Liver (tissue), 9 donors: ENCODE results near the gene SNAP47. TPM values are rescaled to one million over a fixed set of nuclear protein-coding genes. Genes with fewer than 3 reads are reported as not detected.

Experiments used
- DNase-seq: peaks from one replicate; pipeline ENCODE4 v3.0.0-alpha.2; 2017; ENCODE audit warnings: low spot score
- H3K27ac ChIP-seq, 2 donors: one replicate each; pipeline ENCODE4 v1.7.0; 2013; ENCODE audit warnings: inconsistent platforms in 2 of 2, low read length in 2 of 2, control low read depth in 1 of 2, low read depth in 1 of 2, mild to moderate bottlenecking in 1 of 2
- H3K27me3 ChIP-seq, 4 donors: one replicate each; pipeline versions ENCODE4 v1.6.1 to v1.7.0; 2013; ENCODE audit warnings: low read length in 3 of 4, inconsistent platforms in 1 of 4, mild to moderate bottlenecking in 1 of 4, moderate library complexity in 1 of 4; ENCODE audit not compliant: control insufficient read depth in 4 of 4, insufficient read depth in 4 of 4
- H3K36me3 ChIP-seq, 4 donors: one replicate each; pipeline versions ENCODE4 v1.6.1 to v1.7.0; 2013; ENCODE audit warnings: low read length in 3 of 4, mild to moderate bottlenecking in 3 of 4, low read depth in 1 of 4, moderate library complexity in 1 of 4; ENCODE audit not compliant: control insufficient read depth in 4 of 4, insufficient read depth in 3 of 4
- H3K4me1 ChIP-seq, 4 donors: one replicate each; pipeline versions ENCODE4 v1.6.1 to v1.7.0; 2013; ENCODE audit warnings: low read length in 3 of 4, mild to moderate bottlenecking in 3 of 4, moderate library complexity in 1 of 4; ENCODE audit not compliant: control insufficient read depth in 4 of 4, insufficient read depth in 4 of 4
- H3K4me3 ChIP-seq, 3 donors: one replicate each; pipeline versions ENCODE4 v1.6.1 to v1.7.0; 2013; ENCODE audit warnings: low read length in 3 of 3, control low read depth in 1 of 3, low read depth in 1 of 3, mild to moderate bottlenecking in 1 of 3
- H3K9ac ChIP-seq, 2 donors: one replicate each; pipeline ENCODE4 v1.7.0; 2013; ENCODE audit warnings: low read length in 2 of 2, mild to moderate bottlenecking in 2 of 2, moderate library complexity in 2 of 2, control low read depth in 1 of 2, low read depth in 1 of 2
- H3K9me3 ChIP-seq, 4 donors: one replicate each; pipeline versions ENCODE4 v1.6.1 to v1.7.0; 2013; ENCODE audit warnings: low read length in 3 of 4; ENCODE audit not compliant: control insufficient read depth in 4 of 4
- EGR1 ChIP-seq, 2 donors: IDR thresholded peaks; 2 replicates each; pipeline ENCODE4 v1.6.1; 2016 to 2018; ENCODE audit warnings: antibody characterized with exemption in 2 of 2, low read depth in 2 of 2
- FOXA1 ChIP-seq: IDR thresholded peaks from 2 replicates; pipeline ENCODE4 v1.6.1; 2016; ENCODE audit warnings: antibody characterized with exemption
- FOXA2 ChIP-seq: IDR thresholded peaks from 2 replicates; pipeline ENCODE4 v1.6.1; 2016; ENCODE audit warnings: antibody characterized with exemption
- GABPA ChIP-seq, 2 donors: IDR thresholded peaks in 1 of 2; conservative IDR thresholded peaks in 1 of 2; 2 replicates each; pipeline ENCODE4 v1.6.1; 2016; ENCODE audit warnings: antibody characterized with exemption in 2 of 2, mild to moderate bottlenecking in 1 of 2, moderate library complexity in 1 of 2
- HNF4A ChIP-seq, 2 donors: conservative IDR thresholded peaks; 2 replicates each; pipeline ENCODE4 v1.6.1; 2016; ENCODE audit warnings: antibody characterized with exemption in 2 of 2, mild to moderate bottlenecking in 2 of 2
- JUND ChIP-seq, 2 donors: IDR thresholded peaks; 2 replicates each; pipeline ENCODE4 v1.6.1; 2016; ENCODE audit warnings: antibody characterized with exemption in 2 of 2
- NR2F2 ChIP-seq: IDR thresholded peaks from 2 replicates; pipeline ENCODE4 v1.6.1; 2016; ENCODE audit warnings: antibody characterized with exemption
- RAD21 ChIP-seq, 2 donors: IDR thresholded peaks; 2 replicates each; pipeline ENCODE4 v1.6.1; 2016; ENCODE audit warnings: antibody characterized with exemption in 2 of 2, mild to moderate bottlenecking in 2 of 2
- RXRA ChIP-seq, 2 donors: IDR thresholded peaks; 2 replicates each; pipeline ENCODE4 v1.6.1; 2017 to 2018; ENCODE audit warnings: antibody characterized with exemption in 2 of 2, mild to moderate bottlenecking in 1 of 2
- SP1 ChIP-seq: IDR thresholded peaks from 2 replicates; pipeline ENCODE4 v1.6.1; 2018; ENCODE audit warnings: antibody characterized with exemption, mild to moderate bottlenecking
- TAF1 ChIP-seq: conservative IDR thresholded peaks from 2 replicates; pipeline ENCODE4 v1.6.1; 2016; ENCODE audit warnings: antibody characterized with exemption, mild to moderate bottlenecking
- YY1 ChIP-seq: IDR thresholded peaks from 2 replicates; pipeline ENCODE4 v1.6.1; 2016; ENCODE audit warnings: antibody characterized with exemption, mild to moderate bottlenecking
- WGBS: extraction: QIAGEN DNeasy Blood & Tissue Kit; methylation state at CpG from one replicate; pipeline ENCODE4 v1.1.7; 2013; 5-methylcytosine and 5-hydroxymethylcytosine counted together
- polyA plus RNA-seq, 2 donors: library from polyadenylated mRNA; stranded (reverse) in 1 of 2; unstranded in 1 of 2; fragments of 200-250 nt in 1 of 2; fragments of >200 nt in 1 of 2; fragmentation: Nextera tagmentation in 1 of 2; extraction: Ambion mirVana in 1 of 2; gene quantifications; one replicate each; pipeline versions ENCODE4 v1.2.1 to v1.2.3, GENCODE V29; 2013 to 2015
- total RNA-seq, 2 donors: library from RNA; depleted of rRNA; stranded (reverse); fragments of >200 nt; gene quantifications; one replicate each; pipeline ENCODE4 v1.2.3, GENCODE V29; 2014
- TF ChIP-seq, protein P1 (sequence below): IDR thresholded peaks from 2 replicates; pipeline ENCODE4 v1.6.1; 2016; ENCODE audit warnings: antibody characterized with exemption
- TF ChIP-seq, protein P2 (sequence below): IDR thresholded peaks from 2 replicates; pipeline ENCODE4 v1.6.1; 2016; ENCODE audit warnings: antibody characterized with exemption
- TF ChIP-seq, protein P3 (sequence below): fragments of 150-350 bp; IDR thresholded peaks from 2 replicates; pipeline ENCODE4 v1.5.1; 2017; ENCODE audit warnings: improper control_type of control experiment, low read depth, low read length; ENCODE audit not compliant: missing input control
- donor health status: healthy.
- donor health status: healthy.
- donor health status: healthy.
- donor health status: healthy.
- donor health status: healthy.

Gene SNAP47
- total and polyA plus RNA-seq, 4 donors = 15.3 to 23.3 (median 16.3) TPM

GRCh38 chr1:227745568-227746265, 10.5 kb downstream of the SNAP47 start:
- WGBS = 96% methylated on average over 12 of the region's 12 CpGs
- H3K36me3 ChIP-seq = peaks cover 2 to 14% (median 6%) of the 10 kb centered on the region in 4 donors

GRCh38 chr1:227746676-227747075, 11.4 kb downstream of the SNAP47 start:
- H3K27me3 ChIP-seq = no peaks in the 10 kb centered on the region
- peaks cover 2 to 18% (median 6%) of the 10 kb centered on the region in 4 donors for H3K36me3 ChIP-seq
- H3K9ac ChIP-seq = no peak overlapping the region
- H3K4me3 ChIP-seq = no peak overlapping the region
- no peak overlapping the region for H3K27ac ChIP-seq
- WGBS = 91% methylated on average over 6 of the region's 6 CpGs
- TF ChIP-seq TAF1 = no peak
- no peak for TF ChIP-seq YY1
- TF ChIP-seq SP1 = no peak
- TF ChIP-seq, protein P1, sequence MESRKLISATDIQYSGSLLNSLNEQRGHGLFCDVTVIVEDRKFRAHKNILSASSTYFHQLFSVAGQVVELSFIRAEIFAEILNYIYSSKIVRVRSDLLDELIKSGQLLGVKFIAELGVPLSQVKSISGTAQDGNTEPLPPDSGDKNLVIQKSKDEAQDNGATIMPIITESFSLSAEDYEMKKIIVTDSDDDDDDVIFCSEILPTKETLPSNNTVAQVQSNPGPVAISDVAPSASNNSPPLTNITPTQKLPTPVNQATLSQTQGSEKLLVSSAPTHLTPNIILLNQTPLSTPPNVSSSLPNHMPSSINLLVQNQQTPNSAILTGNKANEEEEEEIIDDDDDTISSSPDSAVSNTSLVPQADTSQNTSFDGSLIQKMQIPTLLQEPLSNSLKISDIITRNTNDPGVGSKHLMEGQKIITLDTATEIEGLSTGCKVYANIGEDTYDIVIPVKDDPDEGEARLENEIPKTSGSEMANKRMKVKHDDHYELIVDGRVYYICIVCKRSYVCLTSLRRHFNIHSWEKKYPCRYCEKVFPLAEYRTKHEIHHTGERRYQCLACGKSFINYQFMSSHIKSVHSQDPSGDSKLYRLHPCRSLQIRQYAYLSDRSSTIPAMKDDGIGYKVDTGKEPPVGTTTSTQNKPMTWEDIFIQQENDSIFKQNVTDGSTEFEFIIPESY = no peak
- TF ChIP-seq, protein P2, sequence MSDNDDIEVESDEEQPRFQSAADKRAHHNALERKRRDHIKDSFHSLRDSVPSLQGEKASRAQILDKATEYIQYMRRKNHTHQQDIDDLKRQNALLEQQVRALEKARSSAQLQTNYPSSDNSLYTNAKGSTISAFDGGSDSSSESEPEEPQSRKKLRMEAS = no peak
- TF ChIP-seq JUND (IDR thresholded peaks at IDR 0.05) = no peak
- no peak for TF ChIP-seq EGR1 (IDR thresholded peaks at IDR 0.05; ENCODE audit: low read depth in 2 of 2)
- TF ChIP-seq GABPA (IDR thresholded peaks at IDR 0.05 in 1 of 2, conservative IDR thresholded peaks at IDR 0.05 in 1 of 2) = no peak
- no peak for TF ChIP-seq FOXA2
- no peak for TF ChIP-seq FOXA1
- TF ChIP-seq RXRA (IDR thresholded peaks at IDR 0.05) = no peak
- no peak for TF ChIP-seq NR2F2
- no peak for DNase-seq
- peaks cover 0 to 8% (median 4%) of the 10 kb centered on the region in 4 donors for H3K4me1 ChIP-seq
- H3K9me3 ChIP-seq = no peaks in the 10 kb centered on the region

More at GRCh38 chr1:227745568-227746265, 10.5 kb downstream of the SNAP47 start:
- Histone ChIP-seq H3K27me3 (no peaks in the 10 kb centered on the region), H3K9ac (no peak overlapping the region), H3K4me1 (peaks cover 0 to 8% (median 4%) of the 10 kb centered on the region in 4 donors), H3K4me3 (no peak overlapping the region), H3K9me3 (no peaks in the 10 kb centered on the region), H3K27ac (no peak overlapping the region)
- no peak for DNase-seq
- TF ChIP-seq TAF1 (no peak), NR2F2 (no peak), RAD21 (IDR thresholded peaks at IDR 0.05) (no peak), FOXA1 (no peak), YY1 (no peak), GABPA (IDR thresholded peaks at IDR 0.05 in 1 of 2, conservative IDR thresholded peaks at IDR 0.05 in 1 of 2) (no peak), EGR1 (IDR thresholded peaks at IDR 0.05; ENCODE audit: low read depth in 2 of 2) (no peak), HNF4A (conservative IDR thresholded peaks at IDR 0.05) (no peak), FOXA2 (no peak), SP1 (no peak)
- TF ChIP-seq, protein P2 = no peak
- TF ChIP-seq, protein P3, sequence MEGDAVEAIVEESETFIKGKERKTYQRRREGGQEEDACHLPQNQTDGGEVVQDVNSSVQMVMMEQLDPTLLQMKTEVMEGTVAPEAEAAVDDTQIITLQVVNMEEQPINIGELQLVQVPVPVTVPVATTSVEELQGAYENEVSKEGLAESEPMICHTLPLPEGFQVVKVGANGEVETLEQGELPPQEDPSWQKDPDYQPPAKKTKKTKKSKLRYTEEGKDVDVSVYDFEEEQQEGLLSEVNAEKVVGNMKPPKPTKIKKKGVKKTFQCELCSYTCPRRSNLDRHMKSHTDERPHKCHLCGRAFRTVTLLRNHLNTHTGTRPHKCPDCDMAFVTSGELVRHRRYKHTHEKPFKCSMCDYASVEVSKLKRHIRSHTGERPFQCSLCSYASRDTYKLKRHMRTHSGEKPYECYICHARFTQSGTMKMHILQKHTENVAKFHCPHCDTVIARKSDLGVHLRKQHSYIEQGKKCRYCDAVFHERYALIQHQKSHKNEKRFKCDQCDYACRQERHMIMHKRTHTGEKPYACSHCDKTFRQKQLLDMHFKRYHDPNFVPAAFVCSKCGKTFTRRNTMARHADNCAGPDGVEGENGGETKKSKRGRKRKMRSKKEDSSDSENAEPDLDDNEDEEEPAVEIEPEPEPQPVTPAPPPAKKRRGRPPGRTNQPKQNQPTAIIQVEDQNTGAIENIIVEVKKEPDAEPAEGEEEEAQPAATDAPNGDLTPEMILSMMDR = no peak
- TF ChIP-seq, protein P1 = no peak
